ENCODE results near the gene CWC22.

Gene CWC22

DNA sequence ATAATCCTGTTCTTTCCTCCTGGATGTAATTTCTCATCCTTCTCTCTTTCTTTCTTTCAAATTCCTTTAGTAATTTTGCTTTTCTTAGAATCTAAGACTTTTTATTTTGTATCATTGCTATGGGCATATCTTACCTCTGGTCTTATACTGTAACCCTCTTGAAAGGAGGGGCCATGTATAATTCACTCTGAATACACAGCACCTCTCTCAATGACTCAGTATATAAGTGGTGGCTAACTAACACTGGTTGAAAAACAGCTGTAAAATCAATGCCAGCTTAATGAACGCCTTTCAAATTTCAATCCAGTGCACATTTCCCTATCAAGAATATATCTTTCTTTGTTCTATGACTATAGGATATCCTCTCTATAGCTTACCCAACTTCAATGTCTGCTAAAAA is 53.7 kb downstream of the CWC22 start:
- TF ChIP-seq, protein P1, sequence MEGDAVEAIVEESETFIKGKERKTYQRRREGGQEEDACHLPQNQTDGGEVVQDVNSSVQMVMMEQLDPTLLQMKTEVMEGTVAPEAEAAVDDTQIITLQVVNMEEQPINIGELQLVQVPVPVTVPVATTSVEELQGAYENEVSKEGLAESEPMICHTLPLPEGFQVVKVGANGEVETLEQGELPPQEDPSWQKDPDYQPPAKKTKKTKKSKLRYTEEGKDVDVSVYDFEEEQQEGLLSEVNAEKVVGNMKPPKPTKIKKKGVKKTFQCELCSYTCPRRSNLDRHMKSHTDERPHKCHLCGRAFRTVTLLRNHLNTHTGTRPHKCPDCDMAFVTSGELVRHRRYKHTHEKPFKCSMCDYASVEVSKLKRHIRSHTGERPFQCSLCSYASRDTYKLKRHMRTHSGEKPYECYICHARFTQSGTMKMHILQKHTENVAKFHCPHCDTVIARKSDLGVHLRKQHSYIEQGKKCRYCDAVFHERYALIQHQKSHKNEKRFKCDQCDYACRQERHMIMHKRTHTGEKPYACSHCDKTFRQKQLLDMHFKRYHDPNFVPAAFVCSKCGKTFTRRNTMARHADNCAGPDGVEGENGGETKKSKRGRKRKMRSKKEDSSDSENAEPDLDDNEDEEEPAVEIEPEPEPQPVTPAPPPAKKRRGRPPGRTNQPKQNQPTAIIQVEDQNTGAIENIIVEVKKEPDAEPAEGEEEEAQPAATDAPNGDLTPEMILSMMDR (IDR thresholded peaks at IDR 0.05; ENCODE audit: low read depth, low read length, missing control alignments) = no peak
- H3K4me3 ChIP-seq (replicated peaks; ENCODE audit: low read depth, low read length) = no peak overlapping the region
- DNase-seq (ENCODE audit: extremely low read depth, low read depth) = no peak

- no peak overlapping the region for H3K4me3 ChIP-seq (replicated peaks; ENCODE audit: low read depth, low read length)
- no peak for DNase-seq (ENCODE audit: extremely low read depth, low read depth)
Measured at GRCh38 chr2:179952658-179953057, 54.4 kb downstream of the CWC22 start.

DNA sequence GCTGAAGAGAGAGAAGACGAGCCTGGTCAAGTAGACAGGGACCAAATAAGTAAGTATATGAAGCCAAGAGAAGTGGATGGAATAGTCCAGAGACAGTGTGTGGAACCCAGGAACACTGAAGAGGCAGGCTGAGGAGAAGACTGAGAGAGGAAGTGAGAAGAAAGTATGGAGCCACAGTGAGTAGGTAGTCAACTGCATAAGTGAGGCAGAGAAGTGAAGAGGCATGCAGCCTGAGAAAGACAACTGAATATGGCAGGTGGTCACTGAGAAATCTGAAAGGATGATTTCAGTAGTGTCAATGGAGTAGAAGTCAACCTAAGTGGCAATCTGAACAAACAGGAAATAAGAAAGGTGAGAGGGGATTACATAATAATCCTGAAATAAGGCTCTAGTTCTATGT is 55.4 kb downstream of the CWC22 start:
- TF ChIP-seq, protein P1 (IDR thresholded peaks at IDR 0.05; ENCODE audit: low read depth, low read length, missing control alignments) = no peak
- no peak for DNase-seq (ENCODE audit: extremely low read depth, low read depth)
- no peak overlapping the region for H3K4me3 ChIP-seq (replicated peaks; ENCODE audit: low read depth, low read length)

More at GRCh38 chr2:179952658-179953057, 54.4 kb downstream of the CWC22 start:
- TF ChIP-seq, protein P1 (IDR thresholded peaks at IDR 0.05; ENCODE audit: low read depth, low read length, missing control alignments) = no peak

- TF ChIP-seq, protein P1 (IDR thresholded peaks at IDR 0.05; ENCODE audit: low read depth, low read length, missing control alignments) = no peak
Measured at GRCh38 chr2:179950391-179950790, 56.7 kb downstream of the CWC22 start.

DNA sequence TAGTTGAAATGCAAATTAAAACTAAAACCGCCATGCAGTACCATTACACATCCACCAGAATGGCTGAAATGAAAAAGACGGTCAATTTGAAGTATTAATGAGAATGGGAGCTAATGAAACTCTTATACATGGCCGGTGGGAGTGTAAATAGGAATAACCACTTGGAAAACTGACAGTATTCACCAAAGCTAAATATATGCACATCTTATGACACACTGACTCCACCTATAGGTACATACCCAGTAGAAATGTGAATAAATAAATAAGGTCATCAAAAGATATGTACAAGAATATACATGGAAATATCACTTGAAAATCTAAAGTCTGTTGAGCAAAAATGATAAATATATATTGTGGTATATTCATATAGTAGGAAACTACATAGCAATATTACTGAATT is 57.7 kb downstream of the CWC22 start:
- H3K4me3 ChIP-seq (replicated peaks; ENCODE audit: low read depth, low read length) = no peak overlapping the region
- TF ChIP-seq, protein P1 (IDR thresholded peaks at IDR 0.05; ENCODE audit: low read depth, low read length, missing control alignments) = no peak
- no peak for DNase-seq (ENCODE audit: extremely low read depth, low read depth)

More at GRCh38 chr2:179950391-179950790, 56.7 kb downstream of the CWC22 start:
- no peak overlapping the region for H3K4me3 ChIP-seq (replicated peaks; ENCODE audit: low read depth, low read length)
- DNase-seq (ENCODE audit: extremely low read depth, low read depth) = no peak

- DNase-seq (ENCODE audit: extremely low read depth, low read depth) = no peak
- H3K4me3 ChIP-seq (replicated peaks; ENCODE audit: low read depth, low read length) = no peak overlapping the region
- TF ChIP-seq, protein P1 (IDR thresholded peaks at IDR 0.05; ENCODE audit: low read depth, low read length, missing control alignments) = no peak
Measured at GRCh38 chr2:179948058-179948457, 59.0 kb downstream of the CWC22 start.
